ENCODE data around the gene PVALEF. TPM values are rescaled to one million over a fixed set of nuclear protein-coding genes. Genes with fewer than 3 reads are reported as not detected.

PVALEF gene
- total RNA-seq, 3 donors from 2014 or later, result not detected

GRCh38 chr17:81119223-81120148, 45.8 kb upstream of the PVALEF start:
- peak; percentile 70 for ATAC-seq
- no peaks in the 10 kb centered on the region for H3K36me3 ChIP-seq (ENCODE audit: low read depth)
- intact Hi-C loops (cut with DNase I, micrococcal nuclease), result no loop called here
- peaks cover 5% of the 10 kb centered on the region for H3K4me1 ChIP-seq (ENCODE audit: low read depth)
- DNase-seq, result peak; percentile 60 to 86 (median 80)
- no peaks in the 10 kb centered on the region for H3K9me3 ChIP-seq
- TF ChIP-seq CTCF (IDR thresholded peaks at IDR 0.05), result no peak
- H3K4me3 ChIP-seq, result no peak overlapping the region

GRCh38 chr17:81120149-81120484, 45.2 kb upstream of the PVALEF start:
- TF ChIP-seq CTCF (IDR thresholded peaks at IDR 0.05), result no peak
- intact Hi-C loops (cut with DNase I, micrococcal nuclease), result no loop called here
- Histone ChIP-seq H3K9me3 (no peaks in the 10 kb centered on the region), H3K36me3 (ENCODE audit: low read depth) (no peaks in the 10 kb centered on the region), H3K4me1 (ENCODE audit: low read depth) (peaks cover 5% of the 10 kb centered on the region), H3K4me3 (no peak overlapping the region)
- DNase-seq, result no peak
- ATAC-seq, result no peak

GRCh38 chr17:81120695-81121621, 44.3 kb upstream of the PVALEF start:
- Histone ChIP-seq H3K4me1 (ENCODE audit: low read depth) (peaks cover 5% of the 10 kb centered on the region), H3K36me3 (ENCODE audit: low read depth) (no peaks in the 10 kb centered on the region), H3K9me3 (no peaks in the 10 kb centered on the region), H3K4me3 (no peak overlapping the region)
- no peak for TF ChIP-seq CTCF (IDR thresholded peaks at IDR 0.05)
- no peak for ATAC-seq
- DNase-seq, result no peak
- intact Hi-C loops (cut with DNase I, micrococcal nuclease), result no loop called here

- Histone ChIP-seq H3K4me1 (ENCODE audit: low read depth) (peaks cover 5% of the 10 kb centered on the region), H3K9me3 (no peaks in the 10 kb centered on the region), H3K36me3 (ENCODE audit: low read depth) (no peaks in the 10 kb centered on the region), H3K4me3 (no peak overlapping the region)
- ATAC-seq (no peak), DNase-seq (no peak)
- no peak for TF ChIP-seq CTCF (IDR thresholded peaks at IDR 0.05)
- intact Hi-C loops (cut with DNase I, micrococcal nuclease), result no loop called here
Observed at GRCh38 chr17:81121841-81122733, 43.2 kb upstream of the PVALEF start.
